Stimulated activated CD4-positive, alpha-beta T cell treated with anti-CD3 and anti-CD28 coated beads, TNF-alpha, amount 100 ng/mL, for 1 hour (primary cell): ENCODE measurements around the gene CRELD1.
A peak's percentile ranks its signal among the peaks of the same experiment; 100 is the strongest.

Experiments
- DNase-seq, 3 donors: peaks; one replicate each; pipeline ENCODE4 v3.0.0-alpha.2; 2020; ENCODE audit warnings: low read depth in 3 of 3, low spot score in 1 of 3

The CRELD1 gene

GRCh38 chr3:9903904-9904303 lies 29.7 kb upstream of the CRELD1 start:
- DNase-seq, result no peak

DNA sequence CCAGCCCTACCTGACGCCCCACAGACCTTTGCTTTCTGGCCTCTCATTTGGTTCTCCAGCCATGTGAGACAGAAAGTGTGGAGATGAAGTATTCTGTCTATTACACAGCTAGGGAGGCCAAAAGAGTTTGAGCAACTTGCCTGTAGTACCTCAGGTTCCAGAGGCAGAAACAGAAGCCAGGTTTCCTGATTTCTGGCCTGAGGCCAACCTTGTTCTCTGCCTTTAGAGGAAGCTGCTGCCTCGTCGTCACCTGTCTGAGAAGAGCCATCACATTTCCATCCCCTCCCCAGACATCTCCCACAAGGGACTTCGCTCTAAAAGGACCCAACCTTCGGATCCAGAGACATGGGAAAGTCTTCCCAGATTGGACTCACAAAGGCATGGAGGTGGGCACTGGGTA lies 27.2 kb upstream of the CRELD1 start:
- DNase-seq, result no peak

GRCh38 chr3:9908286-9908685 lies 25.3 kb upstream of the CRELD1 start:
- no peak for DNase-seq

DNA sequence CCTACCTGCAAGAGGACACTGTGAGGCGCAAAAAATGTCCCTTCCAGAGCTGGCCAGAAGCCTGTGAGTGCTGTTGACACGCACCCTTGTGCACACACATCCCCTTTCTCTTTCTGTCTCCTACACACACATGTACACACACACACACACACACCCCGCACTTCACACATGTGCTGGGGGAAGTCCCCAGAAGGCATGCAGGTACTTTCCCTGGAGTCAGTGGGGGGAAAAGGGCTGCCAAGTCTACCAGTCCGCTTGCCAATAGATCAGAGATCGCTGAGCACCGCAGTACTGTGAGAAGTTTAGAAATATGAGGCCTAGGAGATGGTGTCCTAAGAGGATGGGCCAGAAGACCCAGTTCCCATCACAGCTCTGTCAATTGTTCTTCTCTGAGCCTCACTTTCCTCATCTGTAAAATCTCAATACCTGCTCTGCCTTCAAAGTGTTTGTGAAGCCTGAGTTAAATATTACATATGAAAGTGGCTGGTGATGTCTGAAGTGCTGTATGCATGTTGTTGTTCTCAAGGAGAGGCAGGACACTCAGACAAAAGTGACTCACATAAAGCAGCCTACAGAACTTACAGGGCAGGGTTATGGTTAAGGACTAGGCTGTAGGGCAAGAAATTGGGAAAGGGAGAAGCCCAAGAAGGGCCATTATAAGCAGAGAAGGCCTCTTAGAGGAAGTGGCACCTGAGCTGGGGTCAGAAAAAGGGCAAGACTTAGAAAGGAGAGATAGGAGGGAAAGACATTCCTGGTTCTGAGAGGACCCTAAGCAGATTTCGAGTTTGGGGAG lies 24.2 kb upstream of the CRELD1 start:
- DNase-seq, result no peak

GRCh38 chr3:9911863-9912262 lies 21.8 kb upstream of the CRELD1 start:
- no peak for DNase-seq

- DNase-seq, result no peak
Measured at GRCh38 chr3:9912294-9912935, 21.2 kb upstream of the CRELD1 start.

DNA sequence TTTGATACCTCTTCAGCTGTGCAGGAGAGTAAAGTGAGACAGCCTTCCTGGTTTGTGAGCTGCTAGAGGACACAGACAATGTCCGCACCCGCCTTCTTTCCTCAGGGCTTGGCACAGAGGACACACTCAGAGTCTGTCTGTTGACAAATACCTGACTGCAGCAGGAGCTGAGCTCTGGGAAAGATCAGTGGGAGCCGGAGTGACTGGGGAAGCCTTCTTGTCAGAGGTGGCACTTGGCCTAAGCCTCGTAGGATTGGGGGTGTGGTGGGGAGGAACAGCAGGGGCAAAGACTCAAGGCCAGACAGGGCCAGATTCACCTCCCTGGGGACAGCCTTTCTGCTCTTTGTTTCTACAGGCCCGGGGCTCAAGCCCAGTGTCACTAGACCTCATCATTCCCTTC lies 20.0 kb upstream of the CRELD1 start:
- no peak for DNase-seq

DNA sequence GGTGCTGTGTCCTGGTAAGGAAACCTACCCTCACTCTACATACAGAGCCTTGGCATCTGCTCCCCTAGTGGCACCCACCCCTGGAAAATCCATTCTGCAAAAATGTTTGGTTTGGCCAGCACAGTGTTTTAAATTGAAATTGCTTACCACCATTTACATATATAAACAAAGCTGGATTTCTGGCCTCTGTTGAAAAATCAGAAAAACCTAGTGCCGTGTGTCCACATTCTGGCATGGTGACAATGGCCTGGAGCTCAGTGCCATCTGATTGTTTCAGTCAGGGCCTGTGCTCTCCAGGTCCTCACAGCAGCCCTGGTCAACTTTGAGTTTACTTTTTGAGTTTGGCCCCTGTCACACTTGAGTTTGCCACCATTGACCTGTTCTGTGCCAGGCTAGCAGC lies 19.6 kb upstream of the CRELD1 start:
- DNase-seq, result no peak

GRCh38 chr3:9914559-9915253 lies 18.9 kb upstream of the CRELD1 start:
- DNase-seq, result no peak

DNA sequence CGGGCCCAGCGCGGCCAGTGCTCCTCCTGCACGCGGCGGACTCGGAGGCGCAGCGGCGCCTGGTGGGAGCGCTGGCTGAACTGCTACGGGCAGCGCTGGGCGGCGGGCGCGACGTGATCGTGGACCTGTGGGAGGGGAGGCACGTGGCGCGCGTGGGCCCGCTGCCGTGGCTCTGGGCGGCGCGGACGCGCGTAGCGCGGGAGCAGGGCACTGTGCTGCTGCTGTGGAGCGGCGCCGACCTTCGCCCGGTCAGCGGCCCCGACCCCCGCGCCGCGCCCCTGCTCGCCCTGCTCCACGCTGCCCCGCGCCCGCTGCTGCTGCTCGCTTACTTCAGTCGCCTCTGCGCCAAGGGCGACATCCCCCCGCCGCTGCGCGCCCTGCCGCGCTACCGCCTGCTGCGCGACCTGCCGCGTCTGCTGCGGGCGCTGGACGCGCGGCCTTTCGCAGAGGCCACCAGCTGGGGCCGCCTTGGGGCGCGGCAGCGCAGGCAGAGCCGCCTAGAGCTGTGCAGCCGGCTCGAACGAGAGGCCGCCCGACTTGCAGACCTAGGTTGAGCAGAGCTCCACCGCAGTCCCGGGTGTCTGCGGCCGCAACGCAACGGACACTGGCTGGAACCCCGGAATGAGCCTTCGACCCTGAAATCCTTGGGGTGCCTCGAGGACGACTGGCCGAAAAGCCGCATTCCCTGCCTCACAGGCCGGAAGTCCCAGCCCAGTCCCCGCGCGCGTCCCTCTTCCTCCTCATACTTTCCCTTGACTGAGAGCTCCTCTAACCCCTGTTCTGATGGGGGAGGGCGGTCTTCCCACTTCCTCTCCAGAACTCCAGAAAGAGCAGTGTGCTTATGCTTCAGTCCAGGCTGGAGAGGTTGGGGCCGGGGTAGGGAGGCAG lies 18.1 kb upstream of the CRELD1 start:
- peak in 1 of 3 donors; percentile 23 for DNase-seq

DNA sequence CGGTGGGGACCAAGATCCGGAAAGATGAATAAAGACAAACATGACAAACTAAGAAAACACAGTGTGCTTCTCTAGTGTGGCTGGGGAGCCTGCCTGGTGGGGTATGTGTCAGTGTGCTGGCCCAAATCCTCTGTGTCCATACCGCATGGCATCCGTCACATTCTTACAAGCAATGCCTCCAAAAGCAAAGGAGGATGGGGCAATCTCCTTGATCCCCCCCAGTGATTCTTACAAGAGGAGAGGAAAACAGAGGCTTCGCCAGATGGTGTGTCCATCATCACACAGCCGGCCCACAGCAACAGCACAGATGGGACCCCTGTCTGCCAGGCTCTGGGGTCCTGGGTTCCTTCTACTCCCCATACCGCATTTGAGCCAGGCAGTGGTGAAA lies 17.3 kb upstream of the CRELD1 start:
- no peak for DNase-seq

- DNase-seq, result peak in 1 of 3 donors; percentile 21
Measured at GRCh38 chr3:9916734-9917680, 16.6 kb upstream of the CRELD1 start, which contains the start of gene IL17RC. IL17RC (plus strand) TSS chr3:9917098; CDS start chr3:9917316, 218 bp downstream.

- DNase-seq, result no peak
Measured at GRCh38 chr3:9917820-9918219, 15.8 kb upstream of the CRELD1 start.

DNA sequence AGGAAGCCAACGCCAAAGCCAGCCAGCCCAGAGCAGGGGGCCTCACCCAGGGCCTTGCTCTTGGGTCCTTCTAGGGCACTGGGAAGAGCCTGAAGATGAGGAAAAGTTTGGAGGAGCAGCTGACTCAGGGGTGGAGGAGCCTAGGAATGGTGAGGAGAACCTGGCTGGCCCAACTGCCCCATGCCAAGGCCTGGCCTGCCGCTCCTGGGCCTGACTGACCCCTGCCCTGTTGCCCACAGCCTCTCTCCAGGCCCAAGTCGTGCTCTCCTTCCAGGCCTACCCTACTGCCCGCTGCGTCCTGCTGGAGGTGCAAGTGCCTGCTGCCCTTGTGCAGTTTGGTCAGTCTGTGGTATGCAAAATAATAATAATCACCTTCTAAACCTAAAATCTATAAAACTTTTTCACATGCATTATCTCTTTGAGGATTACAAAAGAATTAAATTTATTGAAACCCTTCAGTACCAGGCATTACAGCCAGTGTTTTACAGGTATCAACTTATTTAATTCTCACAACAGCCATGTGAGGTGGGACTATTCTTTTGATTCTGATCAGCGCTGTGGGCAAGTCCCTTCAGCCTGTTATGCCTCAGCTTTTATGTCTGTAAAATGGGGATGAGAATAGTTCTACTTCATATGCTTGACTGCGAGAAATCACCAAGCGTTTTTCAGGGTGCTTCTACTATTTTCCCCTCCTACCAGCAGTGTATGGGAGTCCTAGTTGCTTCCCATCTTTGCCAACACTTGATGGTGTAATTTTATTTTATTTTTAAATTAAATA lies 15.2 kb upstream of the CRELD1 start:
- DNase-seq, result no peak

DNA sequence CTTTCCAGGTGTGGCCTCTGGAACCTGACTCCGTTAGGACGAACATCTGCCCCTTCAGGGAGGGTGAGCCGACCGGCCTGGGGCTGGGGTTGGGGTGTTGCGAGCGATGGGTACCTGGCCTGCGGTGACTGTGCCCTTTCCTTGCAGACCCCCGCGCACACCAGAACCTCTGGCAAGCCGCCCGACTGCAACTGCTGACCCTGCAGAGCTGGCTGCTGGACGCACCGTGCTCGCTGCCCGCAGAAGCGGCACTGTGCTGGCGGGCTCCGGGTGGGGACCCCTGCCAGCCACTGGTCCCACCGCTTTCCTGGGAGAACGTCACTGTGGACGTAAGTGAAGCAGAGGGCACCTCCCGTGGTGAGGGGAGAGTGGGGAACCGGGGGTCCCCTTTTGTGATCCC lies 5.5 kb upstream of the CRELD1 start:
- no peak for DNase-seq

DNA sequence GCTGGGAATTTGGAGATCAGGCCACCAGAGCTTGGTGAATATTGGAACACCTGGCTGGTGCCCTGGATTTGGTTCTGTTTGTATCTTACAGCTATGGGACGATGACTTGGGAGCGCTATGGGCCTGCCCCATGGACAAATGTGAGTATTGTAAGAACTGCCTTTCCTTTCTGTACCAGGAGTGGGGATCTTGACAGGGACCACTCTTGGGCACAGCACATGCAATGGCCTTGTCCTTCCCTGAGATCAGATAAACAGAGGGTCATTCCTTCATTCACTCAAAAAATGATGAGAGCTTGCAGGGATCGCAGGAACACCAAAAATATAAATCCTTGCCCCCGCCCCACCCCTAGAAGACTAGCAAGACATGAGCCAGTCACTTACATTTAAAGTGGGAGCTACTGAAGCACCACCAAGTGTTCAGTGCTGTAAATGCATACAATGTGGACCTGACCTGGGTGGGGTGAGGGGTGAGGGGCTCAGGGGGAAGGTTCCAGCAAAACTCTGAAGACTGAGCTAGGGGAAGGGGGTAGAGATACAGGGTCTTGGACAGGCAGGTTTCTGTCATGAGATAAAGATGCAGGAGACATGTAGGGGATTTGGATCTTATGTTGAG lies 2.7 kb upstream of the CRELD1 start:
- no peak for DNase-seq

DNA sequence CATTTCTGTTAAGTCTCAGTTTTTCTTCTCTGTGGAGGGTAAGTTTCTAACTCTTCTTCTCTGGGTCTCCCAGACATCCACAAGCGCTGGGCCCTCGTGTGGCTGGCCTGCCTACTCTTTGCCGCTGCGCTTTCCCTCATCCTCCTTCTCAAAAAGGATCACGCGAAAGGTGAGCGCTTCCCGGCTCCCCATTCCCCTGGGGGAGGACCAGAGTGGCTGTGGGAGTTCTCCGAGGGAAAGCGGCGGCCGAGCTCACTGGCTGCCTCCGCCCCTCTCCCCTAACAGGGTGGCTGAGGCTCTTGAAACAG lies 1.1 kb upstream of the CRELD1 start:
- DNase-seq, result no peak

DNA sequence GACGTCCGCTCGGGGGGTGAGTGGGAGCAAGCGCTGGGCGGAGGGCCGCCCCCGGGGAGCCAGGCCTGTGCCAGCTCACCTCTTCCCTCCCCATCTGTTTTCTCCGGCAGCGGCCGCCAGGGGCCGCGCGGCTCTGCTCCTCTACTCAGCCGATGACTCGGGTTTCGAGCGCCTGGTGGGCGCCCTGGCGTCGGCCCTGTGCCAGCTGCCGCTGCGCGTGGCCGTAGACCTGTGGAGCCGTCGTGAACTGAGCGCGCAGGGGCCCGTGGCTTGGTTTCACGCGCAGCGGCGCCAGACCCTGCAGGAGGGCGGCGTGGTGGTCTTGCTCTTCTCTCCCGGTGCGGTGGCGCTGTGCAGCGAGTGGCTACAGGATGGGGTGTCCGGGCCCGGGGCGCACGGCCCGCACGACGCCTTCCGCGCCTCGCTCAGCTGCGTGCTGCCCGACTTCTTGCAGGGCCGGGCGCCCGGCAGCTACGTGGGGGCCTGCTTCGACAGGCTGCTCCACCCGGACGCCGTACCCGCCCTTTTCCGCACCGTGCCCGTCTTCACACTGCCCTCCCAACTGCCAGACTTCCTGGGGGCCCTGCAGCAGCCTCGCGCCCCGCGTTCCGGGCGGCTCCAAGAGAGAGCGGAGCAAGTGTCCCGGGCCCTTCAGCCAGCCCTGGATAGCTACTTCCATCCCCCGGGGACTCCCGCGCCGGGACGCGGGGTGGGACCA lies 632 bp upstream of the CRELD1 start:
- peak; percentile 61 to 82 (median 75) for DNase-seq
